Neural progenitor cell (in vitro differentiated cells): ENCODE data around the gene CIDEC. TPM values are rescaled to one million over a fixed set of nuclear protein-coding genes. Genes with fewer than 3 reads are reported as not detected.

ENCODE experiments used
- DNase-seq: peaks from one replicate; pipeline ENCODE4 v3.0.0-alpha.2; 2016; ENCODE audit warnings: low spot score
- H2AFZ ChIP-seq: fragments of 200-600 bp; sonication (generic); replicated peaks from 2 replicates; pipeline ENCODE4 v1.6.1; 2016; ENCODE audit warnings: antibody characterized with exemption
- H3F3A ChIP-seq: fragments of 200-600 bp; sonication (generic); 2 replicates; pipeline ENCODE4 v1.6.1; 2016; ENCODE audit warnings: antibody characterized with exemption, low read depth
- H3K27ac ChIP-seq: fragments of 200-600 bp; sonication (generic); 2 replicates; pipeline ENCODE4 v1.5.1; 2016; ENCODE audit warnings: mild to moderate bottlenecking
- H3K27me3 ChIP-seq: fragments of 200-600 bp; sonication (generic); 2 replicates; pipeline ENCODE4 v1.6.1; 2016; ENCODE audit warnings: mild to moderate bottlenecking, moderate library complexity
- H3K36me3 ChIP-seq: fragments of 200-600 bp; sonication (generic); 2 replicates; pipeline ENCODE4 v1.5.1; 2016
- H3K4me1 ChIP-seq: fragments of 200-600 bp; sonication (generic); 2 replicates; pipeline ENCODE4 v1.6.1; 2016; ENCODE audit warnings: mixed run types
- H3K4me2 ChIP-seq: fragments of 200-600 bp; sonication (generic); 2 replicates; pipeline ENCODE4 v1.6.1; 2016
- H3K4me3 ChIP-seq: fragments of 200-600 bp; sonication (generic); 2 replicates; pipeline ENCODE4 v1.5.1; 2016
- H3K79me2 ChIP-seq: fragments of 200-600 bp; sonication (generic); 2 replicates; pipeline ENCODE4 v1.6.1; 2016; ENCODE audit warnings: low read depth
- H3K9ac ChIP-seq: fragments of 200-600 bp; sonication (generic); 2 replicates; pipeline ENCODE4 v1.6.1; 2016
- H3K9me3 ChIP-seq: fragments of 200-600 bp; sonication (generic); 2 replicates; pipeline ENCODE4 v1.5.1; 2016; ENCODE audit warnings: low read depth
- H4K20me1 ChIP-seq: fragments of 200-600 bp; sonication (generic); 2 replicates; pipeline ENCODE4 v1.6.1; 2016; ENCODE audit warnings: low read depth
- H3K27ac Mint-ChIP-seq: 3 replicates; pipeline ENCODE4 v1.8.0; 2021; ENCODE audit warnings: mixed read lengths
- H3K27me3 Mint-ChIP-seq: 2 replicates; pipeline ENCODE4 v1.8.0; 2022; ENCODE audit warnings: low read depth, mild to moderate bottlenecking, inconsistent platforms, moderate library complexity, mixed read lengths; ENCODE audit not compliant: insufficient read depth
- H3K36me3 Mint-ChIP-seq: 3 replicates; pipeline ENCODE4 v1.8.0; 2021; ENCODE audit warnings: mixed read lengths
- H3K4me1 Mint-ChIP-seq: 3 replicates; pipeline ENCODE4 v1.8.0; 2021; ENCODE audit warnings: mixed read lengths
- H3K4me3 Mint-ChIP-seq: 3 replicates; pipeline ENCODE4 v1.8.0; 2021; ENCODE audit warnings: mild to moderate bottlenecking, moderate library complexity, mixed read lengths
- H3K9me3 Mint-ChIP-seq: 3 replicates; pipeline ENCODE4 v1.8.0; 2020; ENCODE audit warnings: mixed read lengths
- EZH2 ChIP-seq: fragments of 200-600 bp; sonication (generic); IDR thresholded peaks from 2 replicates; pipeline ENCODE4 v1.6.1; 2017; ENCODE audit warnings: antibody characterized with exemption, mild to moderate bottlenecking, moderate library complexity
- EZH2phosphoT487 ChIP-seq: fragments of 200-600 bp; sonication (generic); IDR thresholded peaks from 2 replicates; pipeline ENCODE4 v1.6.1; 2017; ENCODE audit warnings: antibody characterized with exemption
- total RNA-seq: library from RNA; depleted of rRNA; stranded (reverse); fragments of >200 nt; gene quantifications from 2 replicates; pipeline ENCODE4 v1.2.3, GENCODE V29; 2015; ENCODE audit warnings: low replicate concordance
- TF ChIP-seq, protein P1 (sequence below): fragments of 200-600 bp; sonication (generic); IDR thresholded peaks from 2 replicates; pipeline ENCODE4 v1.5.1; 2017; ENCODE audit warnings: antibody characterized with exemption, mild to moderate bottlenecking

The CIDEC gene
- total RNA-seq, 1 donor from 2014 or later: not detected

DNA sequence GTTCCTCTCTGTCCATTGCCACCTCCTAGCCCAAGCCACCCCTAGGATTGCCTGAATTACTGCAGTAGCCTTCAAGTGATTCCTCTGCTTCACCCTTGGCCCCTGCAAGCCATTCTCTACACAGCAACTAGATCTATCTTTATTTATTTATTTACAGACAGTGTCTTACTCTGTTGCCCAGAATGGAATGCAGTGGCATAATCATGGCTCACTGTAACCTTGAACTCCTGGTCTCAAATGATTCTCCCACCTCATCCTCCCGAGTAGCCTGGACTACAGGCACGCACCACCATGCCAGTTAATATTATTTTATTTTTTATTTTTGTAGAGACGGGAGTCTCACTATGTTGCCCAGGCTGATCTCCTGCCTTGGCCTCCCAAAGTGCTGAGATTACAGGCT is 8.5 kb upstream of the CIDEC start:
- Mint-ChIP-seq H3K36me3 (peaks cover 11% of the 10 kb centered on the region), H3K27me3 (peaks cover 11% of the 10 kb centered on the region), H3K4me3 (no peak overlapping the region), H3K4me1 (peaks cover 15% of the 10 kb centered on the region), H3K9me3 (no peaks in the 10 kb centered on the region), H3K27ac (no peak overlapping the region)
- no peaks in the 10 kb centered on the region for H3K36me3 ChIP-seq
- no peaks in the 10 kb centered on the region for H3K9me3 ChIP-seq
- H2AFZ ChIP-seq: no peak overlapping the region
- peaks cover 31% of the 10 kb centered on the region for H3K79me2 ChIP-seq
- H4K20me1 ChIP-seq: peaks cover 14% of the 10 kb centered on the region
- no peak overlapping the region for H3K4me2 ChIP-seq
- no peak overlapping the region for H3K27ac ChIP-seq
- no peak for DNase-seq
- peaks cover 7% of the 10 kb centered on the region for H3K4me1 ChIP-seq
- H3K9ac ChIP-seq: no peak overlapping the region
- TF ChIP-seq EZH2phosphoT487: no peak
- no peak for TF ChIP-seq EZH2
- TF ChIP-seq, protein P1, sequence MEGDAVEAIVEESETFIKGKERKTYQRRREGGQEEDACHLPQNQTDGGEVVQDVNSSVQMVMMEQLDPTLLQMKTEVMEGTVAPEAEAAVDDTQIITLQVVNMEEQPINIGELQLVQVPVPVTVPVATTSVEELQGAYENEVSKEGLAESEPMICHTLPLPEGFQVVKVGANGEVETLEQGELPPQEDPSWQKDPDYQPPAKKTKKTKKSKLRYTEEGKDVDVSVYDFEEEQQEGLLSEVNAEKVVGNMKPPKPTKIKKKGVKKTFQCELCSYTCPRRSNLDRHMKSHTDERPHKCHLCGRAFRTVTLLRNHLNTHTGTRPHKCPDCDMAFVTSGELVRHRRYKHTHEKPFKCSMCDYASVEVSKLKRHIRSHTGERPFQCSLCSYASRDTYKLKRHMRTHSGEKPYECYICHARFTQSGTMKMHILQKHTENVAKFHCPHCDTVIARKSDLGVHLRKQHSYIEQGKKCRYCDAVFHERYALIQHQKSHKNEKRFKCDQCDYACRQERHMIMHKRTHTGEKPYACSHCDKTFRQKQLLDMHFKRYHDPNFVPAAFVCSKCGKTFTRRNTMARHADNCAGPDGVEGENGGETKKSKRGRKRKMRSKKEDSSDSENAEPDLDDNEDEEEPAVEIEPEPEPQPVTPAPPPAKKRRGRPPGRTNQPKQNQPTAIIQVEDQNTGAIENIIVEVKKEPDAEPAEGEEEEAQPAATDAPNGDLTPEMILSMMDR: no peak
- no peaks in the 10 kb centered on the region for H3K27me3 ChIP-seq
- peaks cover 4% of the 10 kb centered on the region for H3F3A ChIP-seq
- no peak overlapping the region for H3K4me3 ChIP-seq

DNA sequence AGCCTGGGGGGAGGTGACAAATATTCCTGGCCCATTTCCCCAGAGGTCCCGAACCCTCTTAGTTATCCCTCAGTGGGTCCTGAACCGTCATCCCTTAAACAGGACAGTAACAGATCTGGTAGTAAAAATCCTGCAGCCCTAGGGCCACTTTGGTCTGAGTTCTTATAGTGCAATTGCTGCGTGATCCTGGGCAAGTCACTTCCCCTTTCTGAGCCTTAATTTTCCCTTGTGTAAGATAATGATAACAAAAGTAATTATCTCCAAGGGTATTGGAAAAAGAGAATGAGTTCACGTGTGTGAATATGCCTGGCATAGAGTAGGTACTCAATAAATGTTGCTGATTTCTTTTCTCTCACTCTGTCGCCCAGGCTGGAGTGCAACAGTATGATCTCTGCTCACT is 7.4 kb upstream of the CIDEC start:
- Mint-ChIP-seq H3K4me1 (peaks cover 12% of the 10 kb centered on the region), H3K27me3 (peaks cover 11% of the 10 kb centered on the region), H3K4me3 (no peak overlapping the region), H3K27ac (no peak overlapping the region), H3K9me3 (no peaks in the 10 kb centered on the region), H3K36me3 (peaks cover 3% of the 10 kb centered on the region)
- H3K27me3 ChIP-seq: no peaks in the 10 kb centered on the region
- H3K9ac ChIP-seq: no peak overlapping the region
- H2AFZ ChIP-seq: no peak overlapping the region
- peaks cover 7% of the 10 kb centered on the region for H3K4me1 ChIP-seq
- no peaks in the 10 kb centered on the region for H3K9me3 ChIP-seq
- no peak overlapping the region for H3K27ac ChIP-seq
- no peaks in the 10 kb centered on the region for H3K36me3 ChIP-seq
- no peak overlapping the region for H3K4me2 ChIP-seq
- TF ChIP-seq, protein P1: no peak
- TF ChIP-seq EZH2phosphoT487 (no peak), EZH2 (no peak)
- no peak overlapping the region for H3K4me3 ChIP-seq
- H3K79me2 ChIP-seq: peaks cover 20% of the 10 kb centered on the region
- no peak for DNase-seq
- H3F3A ChIP-seq: peaks cover 4% of the 10 kb centered on the region
- peaks cover 6% of the 10 kb centered on the region for H4K20me1 ChIP-seq

DNA sequence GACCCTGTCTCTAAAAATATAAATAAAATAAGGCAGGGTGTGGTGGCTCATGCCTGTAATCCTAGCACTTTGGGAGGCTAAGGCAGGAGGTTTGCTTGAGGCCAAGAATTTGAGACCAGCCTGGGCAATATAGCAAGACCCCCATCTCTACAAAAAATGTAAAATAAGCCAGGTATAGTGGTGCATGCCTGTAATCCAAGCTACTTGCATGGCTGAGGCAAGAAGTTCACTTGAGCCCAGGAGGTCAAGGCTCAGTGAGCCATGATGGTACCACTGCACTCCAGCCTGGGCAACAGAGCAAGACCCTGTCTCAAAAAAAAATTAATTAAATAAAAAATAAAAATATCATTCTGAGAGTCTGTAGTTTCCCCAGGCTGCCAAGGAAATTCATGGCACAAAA is 6.3 kb upstream of the CIDEC start:
- Histone ChIP-seq H3K9ac (no peak overlapping the region), H3K79me2 (peaks cover 8% of the 10 kb centered on the region), H3K4me1 (peaks cover 2% of the 10 kb centered on the region), H3K27ac (no peak overlapping the region), H3K4me2 (no peak overlapping the region), H3K27me3 (no peaks in the 10 kb centered on the region), H4K20me1 (peaks cover 3% of the 10 kb centered on the region), H3K9me3 (no peaks in the 10 kb centered on the region), H3F3A (peaks cover 4% of the 10 kb centered on the region), H3K36me3 (no peaks in the 10 kb centered on the region), H3K4me3 (no peak overlapping the region), H2AFZ (no peak overlapping the region)
- H3K4me3 Mint-ChIP-seq: no peak overlapping the region
- TF ChIP-seq EZH2phosphoT487: no peak
- no peak for TF ChIP-seq EZH2
- TF ChIP-seq, protein P1: no peak
- no peak for DNase-seq
- H3K36me3 Mint-ChIP-seq: no peaks in the 10 kb centered on the region
- peaks cover 2% of the 10 kb centered on the region for H3K9me3 Mint-ChIP-seq
- no peak overlapping the region for H3K27ac Mint-ChIP-seq
- H3K4me1 Mint-ChIP-seq: peaks cover 6% of the 10 kb centered on the region
- peaks cover 11% of the 10 kb centered on the region for H3K27me3 Mint-ChIP-seq
